Dedifferentiated amniotic fluid mesenchymal stem cell (primary cell): ENCODE measurements around the gene FAM20A.

Experiments
- DNase-seq: peaks from one replicate; pipeline ENCODE4 v3.0.0-alpha.2; 2016; ENCODE audit errors: extremely low spot score

Gene FAM20A

GRCh38 chr17:68565661-68566441, 35.3 kb downstream of the FAM20A start:
- no peak for DNase-seq

- DNase-seq: no peak
These were observed 36.6 kb downstream of the FAM20A start for GRCh38 chr17:68564415-68565111.

GRCh38 chr17:68562736-68563135, 38.4 kb downstream of the FAM20A start:
- DNase-seq: no peak

- no peak for DNase-seq
These were observed 40.0 kb downstream of the FAM20A start for GRCh38 chr17:68560966-68561720.

- DNase-seq: no peak
These were observed 41.9 kb downstream of the FAM20A start for GRCh38 chr17:68559316-68559715.

GRCh38 chr17:68556551-68556950, 44.6 kb downstream of the FAM20A start:
- no peak for DNase-seq

- no peak for DNase-seq
These were observed 56.9 kb downstream of the FAM20A start for GRCh38 chr17:68544111-68544915.

GRCh38 chr17:68542698-68543463, 58.3 kb downstream of the FAM20A start:
- DNase-seq: no peak

GRCh38 chr17:68541816-68542215, 59.4 kb downstream of the FAM20A start:
- no peak for DNase-seq

- no peak for DNase-seq
These were observed 60.2 kb downstream of the FAM20A start for GRCh38 chr17:68540981-68541380.

- no peak for DNase-seq
These were observed 61.4 kb downstream of the FAM20A start for GRCh38 chr17:68539548-68540467.

- DNase-seq: no peak
These were observed 65.2 kb downstream of the FAM20A start for GRCh38 chr17:68535922-68536321.

GRCh38 chr17:68534695-68535088, 66.5 kb downstream of the FAM20A start:
- DNase-seq: no peak

GRCh38 chr17:68533887-68534694, 67.1 kb downstream of the FAM20A start:
- DNase-seq: peak; percentile 20

GRCh38 chr17:68532826-68533225, 68.3 kb downstream of the FAM20A start:
- DNase-seq: peak; percentile 37

GRCh38 chr17:68531252-68531651, 69.9 kb downstream of the FAM20A start:
- DNase-seq: no peak

- no peak for DNase-seq
These were observed 73.9 kb downstream of the FAM20A start for GRCh38 chr17:68527314-68527713.

GRCh38 chr17:68526548-68526947, 74.6 kb downstream of the FAM20A start:
- no peak for DNase-seq

- no peak for DNase-seq
These were observed 78.9 kb downstream of the FAM20A start for GRCh38 chr17:68522266-68522665.
